Caki2 (cell line): ENCODE data around the gene GPR15. TPM values are rescaled to one million over a fixed set of nuclear protein-coding genes. Genes with fewer than 3 reads are reported as not detected.

Experiments
- DNase-seq: peaks from one replicate; pipeline ENCODE4 v3.0.0-alpha.2; 2015; ENCODE audit warnings: low read depth
- in situ Hi-C: cut with HindIII; loops from 2 replicates; pipeline ENCODE4 v1.10.0; 2016; ENCODE audit warnings: low sequenced_read_pairs, low pct_unique_long_range_greater_than_20kb, mixed read lengths
- total RNA-seq: library from RNA; depleted of rRNA; stranded (reverse); fragments of >200 nt; shearing (Covaris generic); gene quantifications from 2 replicates; pipeline ENCODE4 v1.2.3, GENCODE V29; 2014; ENCODE audit warnings: low replicate concordance

The GPR15 gene
- total RNA-seq, 1 experiment from 2014 or later = not detected

- in situ Hi-C loops = no loop called here
- DNase-seq = no peak
Measured at GRCh38 chr3:98528474-98529346, 3.1 kb upstream of the GPR15 start.

- no peak for DNase-seq
Measured at GRCh38 chr3:98529856-98530459, 1.8 kb upstream of the GPR15 start.

GRCh38 chr3:98530676-98531075 is 1.1 kb upstream of the GPR15 start:
- in situ Hi-C loops = no loop called here
- no peak for DNase-seq

More at GRCh38 chr3:98529856-98530459, 1.8 kb upstream of the GPR15 start:
- in situ Hi-C loops = no loop called here

- in situ Hi-C loops = no loop called here
- DNase-seq = no peak
Measured at GRCh38 chr3:98532275-98532637, 478 bp downstream of the GPR15 start.

- in situ Hi-C loops = no loop called here
Measured at GRCh38 chr3:98532709-98533571, 1.2 kb downstream of the GPR15 start.

GRCh38 chr3:98534168-98534567 is 2.4 kb downstream of the GPR15 start:
- in situ Hi-C loops = no loop called here
- no peak for DNase-seq

More at GRCh38 chr3:98532709-98533571, 1.2 kb downstream of the GPR15 start:
- no peak for DNase-seq

- DNase-seq = no peak
- in situ Hi-C loops = no loop called here
Measured at GRCh38 chr3:98534734-98535133, 3.0 kb downstream of the GPR15 start.

GRCh38 chr3:98536456-98537017 is 4.8 kb downstream of the GPR15 start:
- in situ Hi-C loops = no loop called here
- DNase-seq = peak; percentile 16

- no peak for DNase-seq
- in situ Hi-C loops = no loop called here
Measured at GRCh38 chr3:98540346-98540745, 8.6 kb downstream of the GPR15 start.

GRCh38 chr3:98541695-98542094 is 9.9 kb downstream of the GPR15 start:
- DNase-seq = no peak
- in situ Hi-C loops = no loop called here

GRCh38 chr3:98542623-98543022 is 10.8 kb downstream of the GPR15 start:
- in situ Hi-C loops = no loop called here
- no peak for DNase-seq

- in situ Hi-C loops = no loop called here
- DNase-seq = no peak
Measured at GRCh38 chr3:98545940-98546339, 14.2 kb downstream of the GPR15 start.

GRCh38 chr3:98548544-98548943 is 16.8 kb downstream of the GPR15 start:
- DNase-seq = no peak
- in situ Hi-C loops = no loop called here

GRCh38 chr3:98550833-98551232 is 19.1 kb downstream of the GPR15 start:
- in situ Hi-C loops = no loop called here

GRCh38 chr3:98551236-98551635 is 19.5 kb downstream of the GPR15 start:
- in situ Hi-C loops = no loop called here
- no peak for DNase-seq

More at GRCh38 chr3:98550833-98551232, 19.1 kb downstream of the GPR15 start:
- no peak for DNase-seq

GRCh38 chr3:98551754-98552153 is 20.0 kb downstream of the GPR15 start:
- no peak for DNase-seq
- in situ Hi-C loops = no loop called here

- in situ Hi-C loops = no loop called here
- no peak for DNase-seq
Measured at GRCh38 chr3:98552232-98553020, 20.6 kb downstream of the GPR15 start.
